Anterior cingulate cortex (tissue), 58 donors: Measurements from ENCODE around the gene CYBC1.

ENCODE experiments used
- DNase-seq, 58 donors: peaks; one replicate each; lab custom pipeline; 2025; lab: John Stamatoyannopoulos, UW

CYBC1 gene

GRCh38 chr17:82394278-82394677 is 56.3 kb downstream of the CYBC1 start:
- no peak for DNase-seq

- DNase-seq, result no peak
These were observed 57.6 kb downstream of the CYBC1 start for GRCh38 chr17:82392941-82393340.
